ENCODE measurements around the gene ATE1. TPM values are rescaled to one million over a fixed set of nuclear protein-coding genes. Genes with fewer than 3 reads are reported as not detected.

Gene ATE1
- polyA plus RNA-seq, 2 of the 4 experiments (the other 2 are of a cell fraction), result 27.2 to 58.8 TPM

DNA sequence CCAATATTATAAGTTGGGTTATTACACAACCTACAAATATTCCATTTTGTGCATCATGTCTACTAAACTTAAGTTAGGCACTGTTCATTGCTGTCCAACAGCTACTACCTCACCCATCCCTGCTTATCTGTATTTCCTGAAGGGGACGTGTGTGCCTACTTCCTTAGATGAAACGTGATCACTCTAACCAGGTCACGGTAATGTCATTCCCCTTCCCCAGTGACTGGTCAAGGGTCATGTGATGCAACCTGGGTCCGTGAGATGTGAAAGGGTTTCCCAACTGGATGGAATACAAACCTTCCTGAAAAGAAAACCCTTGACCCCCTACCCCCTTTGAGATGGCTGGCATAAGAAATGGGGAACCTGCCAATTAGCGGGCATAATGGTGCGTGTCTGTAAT is 48.8 kb upstream of the ATE1 start:
- FAIRE-seq (no peak), ATAC-seq (no peak), DNase-seq (ENCODE audit: low read depth in 1 of 2, low spot score in 1 of 2) (no peak)
- Histone ChIP-seq H3K4me3 (no peak overlapping the region), H3K9me3 (peaks cover 10% of the 10 kb centered on the region; the same call in 1 of the 3 replicates), H3K4me2 (no peak overlapping the region), H3K4me1 (peaks cover 14% of the 10 kb centered on the region; the same call in 2 of the 3 replicates), H3K27ac (no peak overlapping the region)
- ChIA-PET POLR2A (no interaction called here), CTCF (interaction anchor here (1.0 to 3.6 kb wide), 5 partner anchors 9 to 166 kb away, joined by 3 to 21 read pairs (median 9); no protein-coding TSS in a partner anchor)
- WGBS (ENCODE audit: missing lambda C conversion rate), result 90% methylated on average over 6 of the region's 6 CpGs
- TF ChIP-seq ZFP36 (IDR thresholded peaks at IDR 0.05; ENCODE audit: borderline replicate concordance, partially characterized antibody) (no peak), FOSB (CRISPR knock-in tag; IDR thresholded peaks at IDR 0.05) (no peak), RARB (CRISPR knock-in tag; IDR thresholded peaks at IDR 0.05) (no peak), KDM1A (IDR thresholded peaks at IDR 0.05; ENCODE audit: low read depth) (no peak), HMGXB4 (CRISPR knock-in tag; IDR thresholded peaks at IDR 0.05; ENCODE audit: borderline replicate concordance) (no peak), MYC (IDR thresholded peaks at IDR 0.05; ENCODE audit: borderline replicate concordance, low read length) (no peak), CEBPB (IDR thresholded peaks at IDR 0.05) (no peak), ZSCAN20 (CRISPR knock-in tag; IDR thresholded peaks at IDR 0.05) (no peak), ATOH8 (CRISPR knock-in tag; IDR thresholded peaks at IDR 0.05; ENCODE audit: low read depth) (no peak), POLR2A (IDR thresholded peaks at IDR 0.05; ENCODE audit: low read length) (no peak)
- TF ChIP-seq, protein P1, sequence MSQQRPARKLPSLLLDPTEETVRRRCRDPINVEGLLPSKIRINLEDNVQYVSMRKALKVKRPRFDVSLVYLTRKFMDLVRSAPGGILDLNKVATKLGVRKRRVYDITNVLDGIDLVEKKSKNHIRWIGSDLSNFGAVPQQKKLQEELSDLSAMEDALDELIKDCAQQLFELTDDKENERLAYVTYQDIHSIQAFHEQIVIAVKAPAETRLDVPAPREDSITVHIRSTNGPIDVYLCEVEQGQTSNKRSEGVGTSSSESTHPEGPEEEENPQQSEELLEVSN (IDR thresholded peaks at IDR 0.05; ENCODE audit: borderline replicate concordance, low read depth), result no peak

GRCh38 chr10:121975295-121976086 is 47.7 kb upstream of the ATE1 start:
- TF ChIP-seq MYC (IDR thresholded peaks at IDR 0.05; ENCODE audit: borderline replicate concordance, low read length) (0 out of 2 replicates have a peak, but pooled peaks have one; percentile 56), BHLHE40 (IDR thresholded peaks at IDR 0.05; ENCODE audit: low read depth, low read length) (no peak), SMC3 (IDR thresholded peaks at IDR 0.05) (0 out of 3 replicates have a peak, but pooled peaks have one; percentile 4)
- peak overlapping the region; percentile 97 to 99 for H3K27ac ChIP-seq
- ATAC-seq (peak; percentile 43 to 59), DNase-seq (ENCODE audit: low read depth in 1 of 2, low spot score in 1 of 2) (no peak), FAIRE-seq (no peak)
- H3K9me3 ChIP-seq, result peaks cover 10% of the 10 kb centered on the region; the same call in 1 of the 3 replicates
- H3K4me1 ChIP-seq, result peaks cover 14% of the 10 kb centered on the region; the same call in 2 of the 3 replicates
- ChIA-PET CTCF (interaction anchor here (0.8 to 3.7 kb wide), 13 partner anchors 9 to 167 kb away, joined by 3 to 21 read pairs (median 4); no protein-coding TSS in a partner anchor), POLR2A (interaction anchor here (0.6 to 1.1 kb wide), 3 partner anchors 47 to 137 kb away, joined by 3 to 8 read pairs (median 4); partner anchors contain the start of gene ATE1)
- WGBS (ENCODE audit: missing lambda C conversion rate), result 57% methylated on average over 12 of the region's 21 CpGs
- H3K4me2 ChIP-seq, result peak overlapping the region; percentile 89
- H3K4me3 ChIP-seq, result peak overlapping the region; percentile 81

GRCh38 chr10:121974535-121975294 is 46.9 kb upstream of the ATE1 start, which contains the start of gene NSMCE4A:
Gene NSMCE4A, minus strand, starts transcription at chr10:121975217. Its CDS starts 52 bp downstream, at chr10:121975165.
- FAIRE-seq, result no peak
- H3K4me2 ChIP-seq, result peak within 1 kb of the TSS; percentile 89
- CTCF ChIA-PET, result interaction anchor here (0.8 to 3.7 kb wide), 17 partner anchors 8 to 168 kb away, joined by 3 to 21 read pairs (median 4); no protein-coding TSS in a partner anchor
- peak; percentile 91 to 94 for ATAC-seq
- peak; percentile 85 to 90 for DNase-seq (ENCODE audit: low read depth in 1 of 2, low spot score in 1 of 2)
- H3K27ac ChIP-seq, result peak within 1 kb of the TSS; percentile 97 to 99
- POLR2A ChIA-PET, result interaction anchor here (0.7 to 1.2 kb wide), 4 partner anchors 26 to 48 kb away, joined by 3 to 8 read pairs (median 4); partner anchors contain the start of gene ATE1
- peaks cover 14% of the 10 kb centered on the region; the same call in 2 of the 3 replicates for H3K4me1 ChIP-seq
- H3K9me3 ChIP-seq, result peaks cover 10% of the 10 kb centered on the region; the same call in 1 of the 3 replicates
- peak within 1 kb of the TSS; percentile 81 for H3K4me3 ChIP-seq
- WGBS (ENCODE audit: missing lambda C conversion rate), result 0% methylated on average over 4 of the region's 101 CpGs
- TF ChIP-seq PHF8 (IDR thresholded peaks at IDR 0.05; ENCODE audit: borderline replicate concordance, low read depth) (peak; percentile 93), BCL3 (IDR thresholded peaks at IDR 0.05) (peak; percentile 59; the same call in 1 of the 3 replicates), SMC3 (IDR thresholded peaks at IDR 0.05) (peak; percentile 53), MAFK (IDR thresholded peaks at IDR 0.05; ENCODE audit: partially characterized antibody) (no peak), ESRRA (IDR thresholded peaks at IDR 0.05; ENCODE audit: borderline replicate concordance, low read length) (no peak), TP53 (CRISPR knock-in tag; IDR thresholded peaks at IDR 0.05) (no peak), POLR2A (IDR thresholded peaks at IDR 0.05; ENCODE audit: low read length) (peak; percentile 52), CEBPB (IDR thresholded peaks at IDR 0.05) (no peak), HMGXB4 (CRISPR knock-in tag; IDR thresholded peaks at IDR 0.05; ENCODE audit: borderline replicate concordance) (peak; percentile 92; the same call in 1 of the 2 replicates), JUN (IDR thresholded peaks at IDR 0.05) (peak; percentile 83 to 89), KDM5A (IDR thresholded peaks at IDR 0.05) (peak; percentile 40; the same call in 1 of the 2 replicates)
- TF ChIP-seq, protein P2, sequence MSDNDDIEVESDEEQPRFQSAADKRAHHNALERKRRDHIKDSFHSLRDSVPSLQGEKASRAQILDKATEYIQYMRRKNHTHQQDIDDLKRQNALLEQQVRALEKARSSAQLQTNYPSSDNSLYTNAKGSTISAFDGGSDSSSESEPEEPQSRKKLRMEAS (IDR thresholded peaks at IDR 0.05), result peak; percentile 85

Measured in A549 (cell line).